GM21717 (cell line): ENCODE data around the gene SLC46A1.

Experiments
- ATAC-seq: cut with Tn5 transposase; IDR thresholded peaks from one replicate; pipeline ENCODE4 v1.9.1; 2021; ENCODE audit warnings: mild to moderate bottlenecking, moderate library complexity; ENCODE audit not compliant: unreplicated experiment

Gene SLC46A1

DNA sequence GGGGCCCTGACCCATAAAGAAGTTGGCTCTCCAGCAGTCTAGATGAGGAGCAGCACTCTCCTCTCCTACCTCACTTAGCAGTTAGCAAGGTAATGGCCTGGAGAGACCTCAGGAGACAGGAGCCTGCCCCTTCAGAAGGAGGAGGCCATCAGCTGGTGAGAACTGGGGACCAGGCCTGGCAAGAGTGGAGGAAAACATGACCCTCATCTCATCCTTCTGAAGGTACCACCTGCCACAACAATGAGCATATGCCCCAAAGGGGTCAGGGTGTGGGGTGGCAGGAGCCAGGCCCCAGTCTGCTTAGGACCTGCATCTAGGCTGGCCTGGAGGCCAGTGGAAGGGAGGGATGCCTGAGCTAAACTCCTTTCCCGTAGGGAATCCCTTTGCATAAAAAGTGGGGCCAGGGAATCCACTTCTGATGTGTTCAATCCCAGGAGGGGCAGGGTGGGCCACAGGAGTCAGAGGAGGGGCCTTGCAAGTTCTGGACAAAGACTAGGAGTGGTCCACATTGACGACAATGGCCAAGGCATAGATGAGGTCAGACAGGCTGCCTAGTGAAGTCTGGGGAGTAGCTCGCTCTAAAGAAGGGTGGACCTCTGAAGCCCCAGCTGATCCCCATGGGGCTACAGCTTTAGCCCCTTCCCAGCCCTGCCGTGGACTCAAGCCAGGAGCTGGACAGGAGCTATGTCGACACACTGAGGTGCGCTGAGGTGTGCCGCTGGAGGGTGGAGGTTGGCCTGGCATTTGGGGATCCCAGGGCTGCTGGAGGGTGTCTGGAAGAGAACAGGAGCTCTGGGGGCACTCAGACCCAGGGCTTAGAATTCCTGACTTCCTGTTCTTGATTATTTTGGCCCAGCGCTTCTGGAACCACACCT lies 42.0 kb downstream of the SLC46A1 start:
- no peak for ATAC-seq

DNA sequence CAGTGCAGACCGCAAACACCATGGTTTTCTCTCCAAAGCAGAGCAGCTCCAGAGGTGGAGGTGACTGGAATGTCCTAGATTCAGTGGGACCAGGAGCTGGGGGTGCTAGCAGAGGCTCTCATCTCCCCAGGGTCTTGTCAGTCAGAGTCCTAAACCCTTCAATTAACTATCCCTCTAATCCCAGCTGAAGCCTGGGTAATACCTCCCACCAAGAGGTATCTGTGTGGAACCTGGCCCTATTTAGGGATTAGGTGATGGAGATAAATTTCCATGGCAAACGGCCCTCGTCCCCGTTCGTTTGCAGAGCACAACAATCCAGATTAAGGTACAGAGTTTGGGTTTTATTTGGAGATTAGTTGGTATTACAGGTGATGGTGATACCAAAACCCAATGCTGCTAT lies 42.8 kb downstream of the SLC46A1 start:
- ATAC-seq, result no peak

GRCh38 chr17:28357901-28358197 lies 48.2 kb downstream of the SLC46A1 start:
- no peak for ATAC-seq

DNA sequence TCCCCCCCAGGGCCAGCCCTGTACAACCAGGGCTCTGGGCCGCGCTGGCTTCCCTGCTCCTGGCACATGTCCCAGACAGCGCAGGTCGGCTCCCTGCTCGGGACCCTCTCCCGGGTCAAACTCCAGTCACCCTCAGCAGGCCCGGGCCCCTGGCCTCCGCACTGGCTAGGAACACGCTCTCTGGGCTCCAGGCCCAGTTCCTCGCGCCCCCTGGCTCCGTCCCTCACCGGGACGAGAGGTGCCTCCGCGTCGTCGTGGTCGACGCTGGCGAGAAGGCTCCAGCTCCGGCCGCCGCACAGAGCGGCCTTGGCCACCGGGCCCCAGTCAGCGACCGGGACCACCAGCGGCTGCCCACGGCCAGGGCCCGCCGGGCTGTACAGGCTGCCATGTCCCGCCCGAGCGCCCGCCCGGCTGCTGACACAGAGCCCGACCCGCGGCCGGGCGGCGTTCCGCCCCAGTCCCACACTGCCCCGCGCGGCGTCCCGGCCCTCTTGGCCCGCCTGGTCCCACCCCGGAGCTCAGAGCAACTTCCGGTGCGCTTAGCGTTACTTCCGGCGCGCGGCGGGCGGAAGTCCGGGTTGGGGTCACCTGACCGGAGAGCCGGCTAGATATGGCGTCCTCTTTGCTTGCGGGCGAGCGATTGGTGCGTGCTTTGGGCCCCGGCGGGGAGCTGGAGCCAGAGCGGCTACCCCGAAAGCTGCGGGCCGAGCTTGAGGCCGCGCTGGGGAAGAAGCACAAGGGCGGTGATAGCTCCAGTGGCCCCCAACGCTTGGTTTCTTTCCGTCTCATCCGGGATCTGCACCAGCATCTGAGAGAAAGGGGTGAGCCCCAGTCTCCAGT lies 48.7 kb downstream of the SLC46A1 start, which contains the start of gene POLDIP2:
Gene POLDIP2, minus strand, starts transcription at position 467 of the 840 bp plus-strand sequence. Its CDS starts 79 bp downstream, at position 388.
- peak; percentile 86 for ATAC-seq

DNA sequence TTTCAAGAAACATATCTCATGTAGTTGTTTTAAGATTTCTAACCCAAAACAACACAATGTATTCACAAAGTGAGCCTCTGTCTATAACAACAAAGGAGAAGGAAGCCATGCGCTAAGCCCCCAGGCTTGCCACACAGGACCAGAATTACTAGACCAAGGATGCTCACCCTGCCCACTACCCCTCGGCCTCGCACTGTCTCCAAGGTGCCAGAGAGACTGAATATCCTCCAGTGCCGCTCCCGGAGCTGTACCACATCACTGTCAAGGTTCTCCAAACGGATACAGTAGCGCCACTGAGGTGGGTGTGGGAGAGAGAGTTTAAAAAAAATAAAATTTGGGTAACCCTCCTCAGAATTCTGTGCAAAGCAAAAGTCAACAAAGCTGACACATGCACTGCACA lies 55.7 kb downstream of the SLC46A1 start:
- ATAC-seq, result no peak

- ATAC-seq, result no peak
These were observed 57.0 kb downstream of the SLC46A1 start for GRCh38 chr17:28348979-28349378.

GRCh38 chr17:28347261-28347891 lies 58.6 kb downstream of the SLC46A1 start:
- ATAC-seq, result no peak

DNA sequence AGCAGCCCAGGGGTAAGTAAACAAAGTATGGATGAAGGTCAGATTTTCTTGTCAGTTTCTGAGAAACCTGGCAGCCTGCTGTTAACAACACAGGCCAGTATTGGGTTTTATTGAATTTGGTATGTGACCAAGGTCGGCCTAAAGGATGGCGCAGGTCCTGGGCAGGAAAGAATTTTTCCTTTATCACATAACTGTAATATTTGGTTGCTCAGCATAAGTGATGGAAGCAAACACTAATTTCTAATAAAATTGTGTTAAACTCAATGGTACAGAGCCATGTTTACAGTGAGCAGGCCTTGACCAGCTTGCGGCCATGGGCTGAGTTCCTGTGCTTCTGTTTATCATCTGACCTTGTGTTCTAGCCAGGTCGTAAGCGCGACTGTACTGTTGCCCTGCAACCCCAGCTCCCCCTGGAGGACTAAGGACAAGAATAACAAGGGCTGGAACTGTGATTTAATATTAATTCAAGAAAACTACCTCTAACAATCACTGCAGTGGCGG lies 59.2 kb downstream of the SLC46A1 start:
- no peak for ATAC-seq

- no peak for ATAC-seq
These were observed 59.8 kb downstream of the SLC46A1 start for GRCh38 chr17:28346199-28346580.

- no peak for ATAC-seq
These were observed 60.4 kb downstream of the SLC46A1 start for GRCh38 chr17:28345419-28346198.
